ENCODE measurements around the gene DCAF15.
"Not testable (repeated sequence)": the region's sequence is repeated elsewhere in the genome, so short reads cannot be mapped to it uniquely, and the experiment has no call there.

The DCAF15 gene

GRCh38 chr19:13963603-13964105 is 11.3 kb downstream of the DCAF15 start:
- no peak overlapping the region for H3K4me3 ChIP-seq (ENCODE audit: low read depth, low read length)
- DNase-seq (ENCODE audit: low read depth) = no peak
- TF ChIP-seq, protein P1, sequence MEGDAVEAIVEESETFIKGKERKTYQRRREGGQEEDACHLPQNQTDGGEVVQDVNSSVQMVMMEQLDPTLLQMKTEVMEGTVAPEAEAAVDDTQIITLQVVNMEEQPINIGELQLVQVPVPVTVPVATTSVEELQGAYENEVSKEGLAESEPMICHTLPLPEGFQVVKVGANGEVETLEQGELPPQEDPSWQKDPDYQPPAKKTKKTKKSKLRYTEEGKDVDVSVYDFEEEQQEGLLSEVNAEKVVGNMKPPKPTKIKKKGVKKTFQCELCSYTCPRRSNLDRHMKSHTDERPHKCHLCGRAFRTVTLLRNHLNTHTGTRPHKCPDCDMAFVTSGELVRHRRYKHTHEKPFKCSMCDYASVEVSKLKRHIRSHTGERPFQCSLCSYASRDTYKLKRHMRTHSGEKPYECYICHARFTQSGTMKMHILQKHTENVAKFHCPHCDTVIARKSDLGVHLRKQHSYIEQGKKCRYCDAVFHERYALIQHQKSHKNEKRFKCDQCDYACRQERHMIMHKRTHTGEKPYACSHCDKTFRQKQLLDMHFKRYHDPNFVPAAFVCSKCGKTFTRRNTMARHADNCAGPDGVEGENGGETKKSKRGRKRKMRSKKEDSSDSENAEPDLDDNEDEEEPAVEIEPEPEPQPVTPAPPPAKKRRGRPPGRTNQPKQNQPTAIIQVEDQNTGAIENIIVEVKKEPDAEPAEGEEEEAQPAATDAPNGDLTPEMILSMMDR (IDR thresholded peaks at IDR 0.05; ENCODE audit: control insufficient read depth, extremely low read depth, insufficient read depth) = no peak

- no peak overlapping the region for H3K4me3 ChIP-seq (ENCODE audit: low read depth, low read length)
- TF ChIP-seq, protein P1 (IDR thresholded peaks at IDR 0.05; ENCODE audit: control insufficient read depth, extremely low read depth, insufficient read depth) = no peak
- no peak for DNase-seq (ENCODE audit: low read depth)
Observed at GRCh38 chr19:13964776-13965175, 12.5 kb downstream of the DCAF15 start.

GRCh38 chr19:13965377-13965896 is 13.1 kb downstream of the DCAF15 start:
- no peak overlapping the region for H3K4me3 ChIP-seq (ENCODE audit: low read depth, low read length)
- no peak for DNase-seq (ENCODE audit: low read depth)
- TF ChIP-seq, protein P1 (IDR thresholded peaks at IDR 0.05; ENCODE audit: control insufficient read depth, extremely low read depth, insufficient read depth) = no peak

- TF ChIP-seq, protein P1 (IDR thresholded peaks at IDR 0.05; ENCODE audit: control insufficient read depth, extremely low read depth, insufficient read depth) = no peak
- no peak overlapping the region for H3K4me3 ChIP-seq (ENCODE audit: low read depth, low read length)
- DNase-seq (ENCODE audit: low read depth) = no peak
Observed at GRCh38 chr19:13965926-13966683, 13.8 kb downstream of the DCAF15 start.

DNA sequence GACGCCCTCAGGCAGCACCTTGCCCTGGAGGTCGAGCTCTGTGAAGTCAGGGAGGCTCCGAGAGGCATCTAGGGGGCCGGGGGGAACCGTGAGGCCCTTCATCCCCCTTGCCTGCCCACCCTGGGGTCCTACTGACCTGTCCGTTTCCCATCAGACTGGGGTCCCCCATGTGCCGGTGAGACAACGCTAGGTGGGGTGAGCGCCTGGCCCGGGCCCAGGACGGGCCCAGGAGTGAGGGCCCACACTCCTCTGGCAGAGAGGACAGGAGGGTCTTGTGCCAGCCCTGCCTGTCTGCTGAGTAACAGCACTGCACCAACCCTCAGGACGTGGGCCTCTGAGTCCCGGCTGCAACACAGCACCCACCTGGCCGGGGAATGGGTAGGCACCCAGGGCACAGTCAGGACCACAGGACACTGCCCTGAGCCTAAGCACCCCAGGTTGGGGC is 14.4 kb downstream of the DCAF15 start:
- H3K4me3 ChIP-seq (ENCODE audit: low read depth, low read length) = no peak overlapping the region
- TF ChIP-seq, protein P1 (IDR thresholded peaks at IDR 0.05; ENCODE audit: control insufficient read depth, extremely low read depth, insufficient read depth) = no peak
- DNase-seq (ENCODE audit: low read depth) = no peak

- not testable (repeated sequence) for H3K4me3 ChIP-seq (ENCODE audit: low read depth, low read length); DNase-seq (ENCODE audit: low read depth)
Observed at GRCh38 chr19:13967206-13967605, 14.9 kb downstream of the DCAF15 start.

DNA sequence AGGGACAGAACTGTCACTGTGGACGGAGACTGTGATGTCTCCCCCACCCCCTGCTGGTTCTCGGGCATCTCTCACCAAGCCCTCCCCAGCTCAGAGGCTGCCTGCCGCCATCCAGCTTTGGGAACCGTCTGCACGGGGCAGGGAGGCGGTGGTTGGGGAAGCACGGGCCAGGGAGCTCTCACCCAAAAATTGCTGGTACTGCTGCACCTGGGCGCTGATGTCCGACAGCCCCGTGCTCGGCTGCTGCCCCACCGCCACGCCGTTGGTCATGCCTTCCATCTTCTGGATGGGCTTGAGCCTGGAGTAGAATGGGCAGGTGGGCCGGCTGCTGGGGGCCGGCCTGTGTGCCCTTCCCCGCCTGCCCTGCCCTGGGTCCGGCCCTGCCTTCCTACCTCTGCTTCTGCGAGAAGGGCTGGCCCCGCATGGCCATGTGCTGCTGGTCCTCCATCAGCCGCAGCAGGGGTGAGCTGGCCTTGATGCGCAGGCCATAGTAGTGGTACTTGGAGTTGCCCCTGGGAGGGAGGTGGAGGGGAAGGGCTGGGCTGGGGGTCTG is 16.1 kb downstream of the DCAF15 start:
- TF ChIP-seq, protein P1 (IDR thresholded peaks at IDR 0.05; ENCODE audit: control insufficient read depth, extremely low read depth, insufficient read depth) = no peak
- H3K4me3 ChIP-seq (ENCODE audit: low read depth, low read length) = no peak overlapping the region
- DNase-seq (ENCODE audit: low read depth) = no peak
